HG03097 (cell line): Measurements from ENCODE around the gene NFE2L3.
"Not testable (repeated sequence)": the region's sequence is repeated elsewhere in the genome, so short reads cannot be mapped to it uniquely, and the experiment has no call there.

Experiments used
- ATAC-seq: cut with Tn5 transposase; IDR thresholded peaks from one replicate; pipeline ENCODE4 v1.9.1; 2021; ENCODE audit not compliant: unreplicated experiment, low FRiP score

NFE2L3 gene

GRCh38 chr7:26147030-26147429 lies 5.0 kb upstream of the NFE2L3 start:
- ATAC-seq: no peak

GRCh38 chr7:26147646-26148306 lies 4.2 kb upstream of the NFE2L3 start:
- not testable (repeated sequence) for ATAC-seq

DNA sequence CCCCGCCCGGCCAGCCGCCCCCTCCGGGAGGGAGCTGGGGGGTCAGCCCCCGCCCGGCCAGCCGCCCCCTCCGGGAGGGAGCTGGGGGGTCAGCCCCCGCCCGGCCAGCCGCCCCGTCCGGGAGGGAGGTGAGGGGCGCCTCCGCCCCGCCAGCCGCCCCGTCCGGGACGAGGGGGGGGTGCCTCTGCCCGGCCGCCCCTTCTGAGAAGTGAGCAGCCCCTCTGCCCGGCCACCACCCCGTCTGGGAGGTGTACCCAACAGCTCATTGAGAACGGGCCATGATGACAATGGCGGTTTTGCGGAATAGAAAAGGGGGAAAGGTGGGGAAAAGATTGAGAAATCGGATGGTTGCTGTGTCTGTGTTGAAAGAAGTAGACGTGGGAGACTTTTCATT lies 3.7 kb upstream of the NFE2L3 start:
- not testable (repeated sequence) for ATAC-seq

DNA sequence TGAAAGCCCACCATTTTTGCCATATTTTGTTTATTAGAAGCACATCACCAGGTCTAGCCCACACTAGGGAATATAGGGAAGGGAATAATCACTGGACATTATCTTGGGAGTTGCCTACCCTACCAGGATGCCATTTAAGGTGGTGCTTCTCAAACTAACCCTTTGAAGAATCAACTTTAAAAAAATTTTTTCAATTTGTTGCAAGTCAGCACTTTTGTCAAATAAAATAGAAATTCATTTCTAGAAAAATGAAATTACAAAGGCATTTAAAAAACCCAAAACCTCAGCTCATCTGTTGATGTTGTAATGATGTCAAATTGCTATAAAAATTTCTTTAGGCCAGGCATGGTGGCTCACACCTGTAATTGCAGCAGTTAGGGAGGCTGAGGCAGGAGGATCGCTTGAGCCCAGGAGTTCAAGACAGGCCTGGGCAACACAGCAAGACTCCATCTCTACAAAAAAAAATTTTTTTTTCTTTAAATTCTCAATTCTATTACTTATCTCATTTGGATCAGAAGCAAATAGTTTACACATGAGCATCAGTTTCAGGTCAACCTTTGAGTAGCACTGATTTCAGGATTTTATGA lies 2.5 kb upstream of the NFE2L3 start:
- no peak for ATAC-seq

DNA sequence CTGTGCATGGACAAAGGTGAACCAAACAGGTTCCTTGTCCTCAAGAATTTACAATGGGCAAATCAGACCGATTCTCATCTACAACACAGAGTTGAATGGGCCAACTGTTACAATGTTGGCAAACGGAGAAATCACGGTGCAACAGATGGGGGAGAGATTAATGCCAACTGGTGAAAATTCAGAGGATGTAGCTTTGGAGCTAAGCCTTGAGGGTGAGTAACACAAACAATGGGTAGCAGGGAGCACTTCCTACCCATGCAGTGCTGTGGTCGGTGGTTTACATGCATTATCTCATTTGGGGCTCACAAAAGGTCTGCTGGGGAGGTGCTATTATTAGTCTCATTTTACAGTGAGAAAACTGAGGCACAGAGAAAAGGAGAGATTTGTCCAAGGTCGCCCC lies 902 bp upstream of the NFE2L3 start:
- ATAC-seq: no peak

- ATAC-seq: no peak
Observed at GRCh38 chr7:26151650-26151952, 397 bp upstream of the NFE2L3 start.

DNA sequence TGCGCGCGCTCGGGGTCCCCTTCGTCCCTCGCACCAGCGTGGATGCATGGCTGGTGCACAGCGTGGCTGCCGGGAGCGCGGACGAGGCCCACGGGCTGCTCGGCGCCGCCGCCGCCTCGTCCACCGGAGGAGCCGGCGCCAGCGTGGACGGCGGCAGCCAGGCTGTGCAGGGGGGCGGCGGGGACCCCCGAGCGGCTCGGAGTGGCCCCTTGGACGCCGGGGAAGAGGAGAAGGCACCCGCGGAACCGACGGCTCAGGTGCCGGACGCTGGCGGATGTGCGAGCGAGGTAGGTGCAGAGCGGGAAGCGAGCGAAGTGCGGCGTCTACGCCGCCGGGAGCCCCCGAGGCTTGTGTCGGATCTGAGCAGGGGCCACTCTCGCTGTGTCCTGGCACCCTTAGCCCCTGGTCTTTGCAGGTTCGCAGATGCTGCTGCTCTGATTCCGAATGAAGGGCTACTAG lies 813 bp downstream of the NFE2L3 start:
- ATAC-seq: not testable (repeated sequence)

DNA sequence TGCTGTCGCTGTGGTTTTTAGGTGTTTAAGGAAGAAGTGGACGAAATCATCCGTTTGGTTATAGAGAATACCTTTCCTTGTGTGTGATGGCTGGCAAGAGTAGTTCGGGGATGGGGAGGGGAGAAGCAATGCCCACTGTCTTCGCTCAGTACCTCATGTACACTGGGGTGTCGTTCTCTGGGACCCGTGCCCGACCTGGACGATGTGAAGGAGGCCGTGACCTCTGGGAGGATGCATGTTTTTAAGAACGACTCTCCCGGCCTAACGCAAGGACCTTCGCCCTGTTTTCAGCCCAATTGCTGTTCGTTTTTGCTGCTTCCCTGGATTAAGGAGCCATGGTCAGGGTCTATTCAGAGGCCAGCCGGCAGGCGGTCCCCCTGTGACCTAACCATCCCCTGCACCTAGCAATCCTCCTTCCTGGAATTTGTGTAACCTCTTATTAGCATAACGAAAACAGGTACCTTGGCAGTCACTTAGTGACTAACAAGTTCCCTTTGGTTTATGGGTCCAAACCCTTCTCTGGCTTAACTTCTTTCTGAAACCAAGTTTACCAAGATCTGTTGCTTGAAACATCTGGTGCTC lies 1.3 kb downstream of the NFE2L3 start:
- ATAC-seq: no peak

GRCh38 chr7:26153823-26154783 lies 2.1 kb downstream of the NFE2L3 start:
- ATAC-seq: no peak

- ATAC-seq: no peak
Observed at GRCh38 chr7:26155531-26156375, 3.8 kb downstream of the NFE2L3 start.

GRCh38 chr7:26156451-26157420 lies 4.7 kb downstream of the NFE2L3 start:
- no peak for ATAC-seq

- ATAC-seq: no peak
Observed at GRCh38 chr7:26157520-26158105, 5.6 kb downstream of the NFE2L3 start.

DNA sequence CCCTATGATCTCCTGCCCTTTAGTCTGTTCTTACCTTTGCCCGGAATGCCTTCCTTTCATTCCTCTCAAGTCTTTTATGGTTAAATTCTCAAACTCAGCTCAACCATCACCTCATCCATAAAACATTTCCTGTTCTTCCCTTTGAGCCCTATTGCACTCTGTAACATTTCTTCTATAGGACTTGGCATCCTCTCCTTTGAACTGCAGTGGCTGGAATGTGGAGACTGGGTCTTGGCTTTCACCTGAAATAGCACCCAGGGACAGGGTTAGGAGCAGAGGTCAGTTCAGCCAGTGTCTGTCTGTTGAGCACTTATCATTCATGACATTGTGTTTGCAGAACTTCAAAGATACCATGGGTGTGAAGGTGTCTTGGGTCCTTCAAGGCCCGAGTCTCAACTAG lies 7.2 kb downstream of the NFE2L3 start:
- no peak for ATAC-seq

DNA sequence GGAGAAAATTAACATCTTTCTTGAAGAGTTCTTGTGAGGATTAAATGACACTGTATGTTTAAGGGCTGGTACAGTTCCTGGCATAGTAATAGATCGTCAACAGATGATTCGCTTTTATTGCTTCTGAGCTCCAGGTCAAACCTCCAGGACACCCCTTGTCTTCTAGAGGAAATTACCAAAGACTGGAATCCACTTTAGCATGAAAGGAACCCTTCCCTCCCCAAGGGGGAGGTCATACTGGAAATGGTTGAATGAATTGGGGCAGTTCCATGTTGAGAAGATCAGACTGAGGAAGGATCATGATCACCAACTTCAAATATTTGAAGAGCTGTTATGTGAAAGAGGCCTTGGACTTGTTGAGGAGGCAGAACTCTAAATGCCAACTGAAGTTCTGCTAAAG lies 8.9 kb downstream of the NFE2L3 start:
- ATAC-seq: no peak

DNA sequence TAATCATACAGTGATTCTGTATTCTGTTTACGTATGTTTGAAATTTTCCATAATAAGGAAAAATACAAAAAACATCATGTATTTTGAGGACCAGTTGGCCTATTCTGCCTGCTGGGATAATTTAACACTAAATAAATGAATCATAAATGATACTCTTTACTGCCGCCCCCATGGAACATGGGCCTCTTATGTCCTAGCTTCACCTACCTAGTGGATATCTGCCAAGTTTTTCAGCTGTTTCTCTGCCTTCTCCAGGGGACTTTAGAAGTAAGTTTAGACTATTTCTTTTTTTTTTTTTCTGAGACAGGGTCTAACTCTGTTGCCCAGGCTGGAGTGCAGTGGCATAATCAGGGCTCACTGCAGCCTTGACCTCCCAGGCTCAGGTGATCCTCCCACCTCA lies 10.4 kb downstream of the NFE2L3 start:
- no peak for ATAC-seq

DNA sequence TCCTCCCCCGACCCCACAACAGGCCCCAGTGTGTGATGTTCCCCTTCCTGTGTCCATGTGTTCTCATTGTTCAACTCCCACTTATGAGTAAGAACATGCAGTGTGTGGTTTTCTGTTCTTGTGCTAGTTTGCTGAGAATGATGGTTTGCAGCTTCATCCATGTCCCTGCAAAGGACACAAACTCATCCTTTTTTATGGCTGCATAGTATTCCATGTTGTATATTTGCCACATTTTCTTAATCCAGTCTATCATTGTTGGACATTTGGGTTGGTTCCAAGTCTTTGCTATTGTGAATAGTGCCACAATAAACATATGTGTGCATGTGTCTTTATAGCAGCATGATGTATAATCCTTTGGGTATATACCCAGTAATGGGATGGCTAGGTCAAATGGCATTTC lies 11.8 kb downstream of the NFE2L3 start:
- not testable (repeated sequence) for ATAC-seq

GRCh38 chr7:26165950-26166683 lies 14.1 kb downstream of the NFE2L3 start:
- no peak for ATAC-seq

DNA sequence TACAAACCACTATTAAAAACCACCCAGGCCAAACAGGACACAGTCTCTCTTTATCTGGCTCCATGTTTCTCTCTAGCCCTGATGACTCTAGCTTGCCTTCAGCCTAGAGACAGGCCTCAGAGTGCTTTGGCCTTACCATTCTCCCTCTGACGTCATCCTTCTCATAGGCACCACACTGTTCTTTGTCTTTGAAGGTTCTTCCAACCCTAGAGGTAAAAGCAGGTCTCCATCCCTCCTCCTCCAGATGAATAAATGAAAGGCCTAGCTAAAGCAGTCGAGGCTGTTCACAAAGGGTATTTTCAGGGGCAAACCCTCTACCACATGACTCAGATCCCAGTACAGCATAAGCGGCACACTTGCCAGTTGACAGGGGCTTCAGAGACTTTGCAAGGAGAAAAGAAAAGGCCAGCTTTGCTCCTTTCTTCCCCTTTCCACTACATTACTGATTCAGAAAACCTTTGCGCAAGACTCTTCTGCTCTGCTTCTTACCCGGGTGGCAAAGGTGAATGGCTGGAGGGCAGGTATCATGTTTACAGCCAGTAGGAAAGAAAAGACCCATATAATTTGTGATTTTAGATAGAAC lies 14.8 kb downstream of the NFE2L3 start:
- peak; percentile 21 for ATAC-seq
